H9 (cell line): Measurements from ENCODE around the gene CCDC102B. TPM values are rescaled to one million over a fixed set of nuclear protein-coding genes. Genes with fewer than 3 reads are reported as not detected.
A peak's percentile ranks its signal among the peaks of the same experiment; 100 is the strongest.

Experiments used
- DNase-seq: peaks from one replicate; pipeline ENCODE4 v3.0.0-alpha.2; 2017
- H2AFZ ChIP-seq: one replicate; pipeline ENCODE4 v1.6.1; 2013; ENCODE audit warnings: mild to moderate bottlenecking, low read length, control low read depth, moderate library complexity
- H2AK5ac ChIP-seq: 2 replicates; pipeline ENCODE4 v1.6.1; 2013; ENCODE audit warnings: low read length, control low read depth, mixed read lengths; ENCODE audit not compliant: insufficient read length
- H2BK120ac ChIP-seq: one replicate; pipeline ENCODE4 v1.6.1; 2013; ENCODE audit warnings: low read depth, mild to moderate bottlenecking, low read length, control low read depth, inconsistent platforms; ENCODE audit not compliant: poor library complexity, severe bottlenecking
- H2BK12ac ChIP-seq: 2 replicates; pipeline ENCODE4 v1.6.1; 2013; ENCODE audit warnings: low read length, control low read depth, mixed read lengths, low read depth; ENCODE audit not compliant: insufficient read length
- H2BK15ac ChIP-seq: 2 replicates; pipeline ENCODE4 v1.6.1; 2013; ENCODE audit warnings: low read depth, low read length, control low read depth
- H2BK20ac ChIP-seq: one replicate; pipeline ENCODE4 v1.6.1; 2013; ENCODE audit warnings: low read depth, mild to moderate bottlenecking, low read length, control low read depth, inconsistent platforms; ENCODE audit not compliant: poor library complexity, severe bottlenecking
- H2BK5ac ChIP-seq: 2 replicates; pipeline ENCODE4 v1.6.1; 2013; ENCODE audit warnings: low read length, control low read depth, mixed read lengths; ENCODE audit not compliant: insufficient read length
- H3K14ac ChIP-seq: 2 replicates; pipeline ENCODE4 v1.6.1; 2013; ENCODE audit warnings: low read length, control low read depth; ENCODE audit not compliant: insufficient read depth
- H3K18ac ChIP-seq: 2 replicates; pipeline ENCODE4 v1.6.1; 2013; ENCODE audit warnings: low read depth, mild to moderate bottlenecking, mixed read lengths, low read length, control low read depth; ENCODE audit not compliant: insufficient read length
- H3K23ac ChIP-seq: 2 replicates; pipeline ENCODE4 v1.6.1; 2013; ENCODE audit warnings: low read length, control low read depth, mixed read lengths, low read depth; ENCODE audit not compliant: insufficient read length
- H3K23me2 ChIP-seq: 2 replicates; pipeline ENCODE4 v1.6.1; 2013; ENCODE audit warnings: low read depth, mild to moderate bottlenecking, mixed read lengths, low read length, control low read depth; ENCODE audit not compliant: insufficient read length, poor library complexity, severe bottlenecking
- H3K27ac ChIP-seq: 2 replicates; pipeline ENCODE4 v1.5.1; 2013; ENCODE audit warnings: low read length, control low read depth, mixed read lengths, low read depth; ENCODE audit not compliant: insufficient read length
- H3K27me3 ChIP-seq: 2 replicates; pipeline ENCODE4 v1.6.1; 2013; ENCODE audit warnings: low read length, control low read depth, inconsistent platforms; ENCODE audit not compliant: insufficient read depth
- H3K4ac ChIP-seq: 2 replicates; pipeline ENCODE4 v1.6.1; 2013; ENCODE audit warnings: low read depth, mild to moderate bottlenecking, control low read depth, inconsistent platforms, low read length, moderate library complexity
- H3K4me1 ChIP-seq: 2 replicates; pipeline ENCODE4 v1.6.1; 2013; ENCODE audit warnings: low read length, control low read depth, inconsistent platforms; ENCODE audit not compliant: insufficient read depth
- H3K4me2 ChIP-seq: 2 replicates; pipeline ENCODE4 v1.6.1; 2013; ENCODE audit warnings: low read length, control low read depth, mixed read lengths; ENCODE audit not compliant: insufficient read length, insufficient read depth
- H3K56ac ChIP-seq: 2 replicates; pipeline ENCODE4 v1.6.1; 2013; ENCODE audit warnings: low read depth, mild to moderate bottlenecking, mixed read lengths, low read length, control low read depth; ENCODE audit not compliant: insufficient read length
- H3K79me1 ChIP-seq: 2 replicates; pipeline ENCODE4 v1.6.1; 2013; ENCODE audit warnings: low read depth, mild to moderate bottlenecking, moderate library complexity, low read length, control low read depth, inconsistent platforms; ENCODE audit not compliant: insufficient read depth, poor library complexity, severe bottlenecking
- H3K79me2 ChIP-seq: 2 replicates; pipeline ENCODE4 v1.6.1; 2013; ENCODE audit warnings: low read length, control low read depth, inconsistent platforms; ENCODE audit not compliant: insufficient read depth
- H3K9ac ChIP-seq: 2 replicates; pipeline ENCODE4 v1.6.1; 2013; ENCODE audit warnings: low read length, control low read depth, mixed read lengths; ENCODE audit not compliant: insufficient read length; ENCODE audit errors: extremely low read depth
- H3K9me3 ChIP-seq: one replicate; pipeline ENCODE4 v1.6.1; 2013; ENCODE audit warnings: low read depth, low read length, inconsistent platforms; ENCODE audit not compliant: control insufficient read depth
- H3T11ph ChIP-seq: one replicate; pipeline ENCODE4 v1.6.1; 2013; ENCODE audit warnings: mild to moderate bottlenecking, low read length, control low read depth, inconsistent platforms
- H4K20me1 ChIP-seq: one replicate; pipeline ENCODE4 v1.6.1; 2013; ENCODE audit not compliant: control insufficient read depth, insufficient read length, insufficient read depth
- H4K5ac ChIP-seq: 2 replicates; pipeline ENCODE4 v1.6.1; 2013; ENCODE audit warnings: low read depth, mild to moderate bottlenecking, mixed read lengths, low read length, control low read depth; ENCODE audit not compliant: insufficient read length
- H4K8ac ChIP-seq: replicated peaks from 2 replicates; pipeline ENCODE4 v1.6.1; 2013; ENCODE audit warnings: low read length, control low read depth, mixed read lengths, low read depth; ENCODE audit not compliant: insufficient read length
- H4K91ac ChIP-seq: 2 replicates; pipeline ENCODE4 v1.6.1; 2013; ENCODE audit warnings: low read depth, mild to moderate bottlenecking, moderate library complexity, mixed read lengths, low read length, control low read depth; ENCODE audit not compliant: insufficient read length
- H3K27ac Mint-ChIP-seq, 3 experiments: 2 replicates in 2 of 3; 3 replicates in 1 of 3; pipeline ENCODE4 v1.8.0; 2020 to 2021; ENCODE audit warnings: mixed read lengths in 3 of 3, mild to moderate bottlenecking in 1 of 3, moderate library complexity in 1 of 3
- H3K27me3 Mint-ChIP-seq: 2 replicates; pipeline ENCODE4 v1.8.0; 2021; ENCODE audit warnings: low read depth, mild to moderate bottlenecking, moderate library complexity, mixed read lengths
- H3K36me3 Mint-ChIP-seq, 3 experiments: 2 replicates in 2 of 3; 3 replicates in 1 of 3; pipeline ENCODE4 v1.8.0; 2020 to 2021; ENCODE audit warnings: low read depth in 3 of 3, mixed read lengths in 3 of 3; ENCODE audit not compliant: insufficient read depth in 1 of 3
- H3K4me1 Mint-ChIP-seq, 2 experiments: 2 replicates each; pipeline ENCODE4 v1.8.0; 2020; ENCODE audit warnings: mixed read lengths in 2 of 2
- H3K4me3 Mint-ChIP-seq, 2 experiments: 2 replicates in 1 of 2; 3 replicates in 1 of 2; pipeline ENCODE4 v1.8.0; 2020 to 2021; ENCODE audit warnings: mild to moderate bottlenecking in 2 of 2, mixed read lengths in 2 of 2, moderate library complexity in 1 of 2
- H3K9me3 Mint-ChIP-seq, 2 experiments: 2 replicates in 1 of 2; 3 replicates in 1 of 2; pipeline ENCODE4 v1.8.0; 2020; ENCODE audit warnings: mild to moderate bottlenecking in 2 of 2, mixed read lengths in 2 of 2, moderate library complexity in 1 of 2
- WGBS: extraction: QIAGEN DNeasy Blood & Tissue Kit; methylation state at CpG from one replicate; pipeline ENCODE4 v1.1.7; 2013; ENCODE audit warnings: missing lambda C conversion rate, low lambda C conversion rate, mixed read lengths; ENCODE audit not compliant: insufficient read length; ENCODE audit errors: extremely low coverage; 5-methylcytosine and 5-hydroxymethylcytosine counted together
- total RNA-seq: library from RNA; stranded (reverse); gene quantifications from 2 replicates; pipeline ENCODE4 v1.2.1, GENCODE V29; 2021
- TF ChIP-seq, protein P1 (sequence below): fragments of 200-600 bp; sonication (generic); conservative IDR thresholded peaks from 3 replicates; pipeline ENCODE4 v1.8.0; 2021; ENCODE audit warnings: antibody characterized with exemption, mild to moderate bottlenecking

CCDC102B gene
- total RNA-seq, 1 experiment from 2014 or later, result 1.2 TPM

DNA sequence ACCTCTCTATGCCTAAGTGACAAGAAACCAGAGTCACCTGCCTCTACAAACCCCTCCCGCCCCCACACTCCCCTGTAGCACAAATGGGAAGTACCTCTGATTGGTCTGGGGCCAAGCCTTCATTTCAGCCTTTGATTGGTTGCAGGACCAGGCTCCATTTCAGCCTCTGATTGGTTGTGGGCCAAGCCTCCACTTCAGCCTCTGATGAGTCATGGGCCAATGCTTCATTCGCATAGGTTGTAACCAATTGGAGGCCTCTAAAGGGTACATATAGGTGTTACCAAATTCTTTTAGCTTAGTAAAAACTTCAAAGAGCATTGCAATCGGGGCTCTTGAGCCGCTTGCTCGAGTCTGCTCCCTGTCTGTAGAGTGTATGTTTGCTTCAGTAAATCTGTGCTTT lies 25.0 kb downstream of the CCDC102B start:
- H4K8ac ChIP-seq, result no peak overlapping the region
- Mint-ChIP-seq H3K36me3 (no peaks in the 10 kb centered on the region), H3K4me3 (no peak overlapping the region), H3K27ac (0 out of 7 replicates have a peak overlapping the region, but pooled peaks of 1 of the 3 experiments have one; percentile 14), H3K4me1 (no peaks in the 10 kb centered on the region), H3K9me3 (no peaks in the 10 kb centered on the region), H3K27me3 (no peaks in the 10 kb centered on the region)
- no peak overlapping the region for H2AFZ ChIP-seq
- H3K9ac ChIP-seq, result no peak overlapping the region
- H3K79me2 ChIP-seq, result no peaks in the 10 kb centered on the region
- H2BK15ac ChIP-seq, result no peak overlapping the region
- H3K4me1 ChIP-seq, result no peaks in the 10 kb centered on the region
- no peak overlapping the region for H4K5ac ChIP-seq
- TF ChIP-seq, protein P1, sequence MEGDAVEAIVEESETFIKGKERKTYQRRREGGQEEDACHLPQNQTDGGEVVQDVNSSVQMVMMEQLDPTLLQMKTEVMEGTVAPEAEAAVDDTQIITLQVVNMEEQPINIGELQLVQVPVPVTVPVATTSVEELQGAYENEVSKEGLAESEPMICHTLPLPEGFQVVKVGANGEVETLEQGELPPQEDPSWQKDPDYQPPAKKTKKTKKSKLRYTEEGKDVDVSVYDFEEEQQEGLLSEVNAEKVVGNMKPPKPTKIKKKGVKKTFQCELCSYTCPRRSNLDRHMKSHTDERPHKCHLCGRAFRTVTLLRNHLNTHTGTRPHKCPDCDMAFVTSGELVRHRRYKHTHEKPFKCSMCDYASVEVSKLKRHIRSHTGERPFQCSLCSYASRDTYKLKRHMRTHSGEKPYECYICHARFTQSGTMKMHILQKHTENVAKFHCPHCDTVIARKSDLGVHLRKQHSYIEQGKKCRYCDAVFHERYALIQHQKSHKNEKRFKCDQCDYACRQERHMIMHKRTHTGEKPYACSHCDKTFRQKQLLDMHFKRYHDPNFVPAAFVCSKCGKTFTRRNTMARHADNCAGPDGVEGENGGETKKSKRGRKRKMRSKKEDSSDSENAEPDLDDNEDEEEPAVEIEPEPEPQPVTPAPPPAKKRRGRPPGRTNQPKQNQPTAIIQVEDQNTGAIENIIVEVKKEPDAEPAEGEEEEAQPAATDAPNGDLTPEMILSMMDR, result peak; percentile 23; the same call in 1 of the 3 replicates
- no peaks in the 10 kb centered on the region for H3K23me2 ChIP-seq
- H2BK20ac ChIP-seq, result no peak overlapping the region
- H2BK12ac ChIP-seq, result no peak overlapping the region
- no CpG with 5 or more reads among the region's 5 CpGs for WGBS
- H3K4me2 ChIP-seq, result no peak overlapping the region
- H3K23ac ChIP-seq, result no peak overlapping the region
- no peak overlapping the region for H2AK5ac ChIP-seq
- H3K9me3 ChIP-seq, result no peaks in the 10 kb centered on the region
- no peak overlapping the region for H3T11ph ChIP-seq
- H3K14ac ChIP-seq, result no peak overlapping the region
- H3K4ac ChIP-seq, result no peak overlapping the region
- no peak overlapping the region for H3K18ac ChIP-seq
- no peaks in the 10 kb centered on the region for H3K27me3 ChIP-seq
- H3K79me1 ChIP-seq, result no peaks in the 10 kb centered on the region
- H2BK5ac ChIP-seq, result no peak overlapping the region
- no peak for DNase-seq
- H3K56ac ChIP-seq, result no peak overlapping the region
- H2BK120ac ChIP-seq, result no peak overlapping the region
- no peaks in the 10 kb centered on the region for H4K20me1 ChIP-seq
- no peak overlapping the region for H3K27ac ChIP-seq
- H4K91ac ChIP-seq, result no peak overlapping the region
